ENCODE results near the gene EEIG1.
A peak's percentile ranks its signal among the peaks of the same experiment; 100 is the strongest.

Gene EEIG1

DNA sequence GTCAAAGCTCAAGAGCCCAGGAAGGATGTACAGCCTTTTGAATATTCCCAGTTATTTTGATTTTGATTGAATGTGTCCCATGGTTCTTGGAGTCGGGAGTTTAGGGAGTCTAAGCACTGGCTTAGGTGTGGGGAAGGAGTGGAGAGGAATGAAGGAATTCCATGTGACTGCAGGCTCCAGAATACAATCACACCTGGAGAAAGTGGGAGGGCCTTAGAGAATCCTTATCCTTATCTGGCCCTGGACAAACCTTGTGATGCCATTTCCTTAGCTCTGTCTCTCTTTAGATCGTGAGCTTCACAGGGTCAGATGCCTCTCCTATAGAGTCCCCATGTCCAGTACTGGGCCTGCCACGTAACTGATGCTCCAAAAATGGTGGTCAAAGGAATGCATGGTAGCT is 4.2 kb upstream of the EEIG1 start:
- no peaks in the 10 kb centered on the region for H3K36me3 ChIP-seq
- H3K9me3 ChIP-seq, result no peaks in the 10 kb centered on the region
- no peaks in the 10 kb centered on the region for H3K27me3 ChIP-seq
- H3K4me1 ChIP-seq, result peaks cover 6% of the 10 kb centered on the region
- TF ChIP-seq CTCF (IDR thresholded peaks at IDR 0.05; ENCODE audit: low read depth, low read length), result no peak
- no peak for DNase-seq
- no peak overlapping the region for H3K4me3 ChIP-seq (ENCODE audit: low read depth, low read length)

GRCh38 chr9:127983847-127984289 is 3.1 kb upstream of the EEIG1 start:
- no peaks in the 10 kb centered on the region for H3K36me3 ChIP-seq

DNA sequence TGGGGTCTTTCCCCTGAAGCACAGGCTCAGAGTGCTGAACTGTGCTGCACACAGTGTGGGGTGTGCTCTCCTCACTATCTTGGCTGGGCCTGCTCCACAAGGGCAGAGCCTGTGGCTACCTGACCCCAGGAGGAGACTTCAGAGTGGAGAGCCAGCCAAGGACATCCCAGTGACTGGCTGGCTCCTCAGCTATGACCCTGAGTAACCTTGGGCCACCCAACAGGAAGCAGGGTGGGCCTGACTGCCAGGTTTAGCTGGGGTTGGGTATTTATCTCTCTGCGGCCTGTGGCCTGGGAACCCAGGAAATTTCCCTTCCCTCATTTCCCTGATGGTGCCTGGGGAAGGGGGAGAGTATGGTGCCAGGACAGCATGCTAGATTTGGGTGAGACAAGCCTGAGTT is 2.1 kb upstream of the EEIG1 start:
- peaks cover 9% of the 10 kb centered on the region for H3K4me1 ChIP-seq

More at GRCh38 chr9:127983847-127984289, 3.1 kb upstream of the EEIG1 start:
- peaks cover 6% of the 10 kb centered on the region for H3K4me1 ChIP-seq
- H3K27me3 ChIP-seq, result no peaks in the 10 kb centered on the region
- H3K4me3 ChIP-seq (ENCODE audit: low read depth, low read length), result no peak overlapping the region
- no peaks in the 10 kb centered on the region for H3K9me3 ChIP-seq
- no peak for TF ChIP-seq CTCF (IDR thresholded peaks at IDR 0.05; ENCODE audit: low read depth, low read length)
- no peak for DNase-seq

DNA sequence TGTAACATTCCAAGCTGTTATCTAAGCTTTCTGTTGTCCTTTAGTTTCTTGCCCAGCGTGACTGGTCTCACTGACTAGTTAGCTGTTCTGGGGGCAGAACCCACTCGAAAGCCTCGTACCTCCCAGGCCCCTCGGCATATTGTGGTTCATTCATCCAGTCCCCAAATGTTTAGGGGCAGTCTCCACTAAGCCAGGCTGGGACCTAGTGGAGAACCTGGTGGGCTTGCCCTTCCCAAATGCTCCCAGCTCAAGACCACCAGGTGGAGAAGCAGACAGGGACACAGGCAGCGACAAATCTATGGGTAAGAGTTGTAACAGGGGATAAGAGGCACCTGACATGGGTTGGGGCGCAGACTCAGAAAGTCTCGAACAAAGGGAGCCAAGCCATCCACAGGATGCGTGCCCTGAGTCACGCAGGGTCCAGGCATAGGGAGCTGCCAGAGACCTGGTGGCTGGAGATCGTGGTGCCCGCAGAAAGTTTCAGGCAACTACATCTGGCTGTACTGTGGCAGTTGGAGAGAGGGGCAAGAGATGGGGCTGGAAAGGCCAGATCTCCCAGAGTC is 851 bp upstream of the EEIG1 start:
- H3K4me3 ChIP-seq (ENCODE audit: low read depth, low read length), result peak overlapping the region; percentile 62
- no peaks in the 10 kb centered on the region for H3K9me3 ChIP-seq
- no peak for DNase-seq
- no peaks in the 10 kb centered on the region for H3K36me3 ChIP-seq
- H3K4me1 ChIP-seq, result peaks cover 12% of the 10 kb centered on the region
- H3K27me3 ChIP-seq, result no peaks in the 10 kb centered on the region
- no peak for TF ChIP-seq CTCF (IDR thresholded peaks at IDR 0.05; ENCODE audit: low read depth, low read length)

More for the DNA sequence above, 2.1 kb upstream of the EEIG1 start:
- TF ChIP-seq CTCF (IDR thresholded peaks at IDR 0.05; ENCODE audit: low read depth, low read length), result no peak
- H3K36me3 ChIP-seq, result no peaks in the 10 kb centered on the region
- DNase-seq, result no peak
- H3K4me3 ChIP-seq (ENCODE audit: low read depth, low read length), result no peak overlapping the region
- no peaks in the 10 kb centered on the region for H3K9me3 ChIP-seq
- no peaks in the 10 kb centered on the region for H3K27me3 ChIP-seq

DNA sequence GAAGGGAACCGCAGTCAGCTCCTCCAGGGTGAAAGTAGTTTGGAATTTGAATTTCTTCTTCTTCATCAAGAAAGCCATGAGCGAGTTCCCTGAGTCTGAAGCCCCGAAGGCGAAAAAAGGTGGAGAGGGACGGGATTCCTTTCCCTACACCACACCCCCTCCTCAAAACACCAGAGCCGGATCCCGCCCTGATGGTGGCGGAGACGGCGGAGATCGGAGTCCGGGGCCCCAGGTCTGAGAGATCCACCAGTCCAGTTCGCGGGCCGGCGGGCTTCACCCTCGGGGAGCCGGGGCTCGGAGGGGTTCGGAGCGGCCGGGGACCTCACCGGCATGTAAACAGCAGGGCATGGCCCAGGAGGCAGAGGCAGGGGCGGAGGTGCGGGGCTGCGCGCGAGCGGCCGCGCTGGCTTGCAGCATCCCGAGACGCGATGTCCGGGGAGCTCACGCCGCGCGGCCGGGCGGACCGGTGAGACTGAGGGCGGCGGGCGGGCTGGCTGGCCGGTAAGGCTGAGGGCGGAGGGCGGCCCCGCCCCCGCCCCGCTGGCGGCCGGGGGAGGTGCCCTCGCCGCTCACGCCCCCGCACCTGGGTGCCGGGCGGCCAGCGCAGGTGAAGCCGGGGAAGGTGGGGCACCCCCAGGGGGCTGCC is 606 bp downstream of the EEIG1 start:
- TF ChIP-seq CTCF (IDR thresholded peaks at IDR 0.05; ENCODE audit: low read depth, low read length), result no peak
- peak; percentile 51 for DNase-seq
- peak overlapping the region; percentile 94 for H3K4me3 ChIP-seq (ENCODE audit: low read depth, low read length)
- no peaks in the 10 kb centered on the region for H3K27me3 ChIP-seq
- no peaks in the 10 kb centered on the region for H3K9me3 ChIP-seq
- peaks cover 15% of the 10 kb centered on the region for H3K4me1 ChIP-seq
- H3K36me3 ChIP-seq, result no peaks in the 10 kb centered on the region

DNA sequence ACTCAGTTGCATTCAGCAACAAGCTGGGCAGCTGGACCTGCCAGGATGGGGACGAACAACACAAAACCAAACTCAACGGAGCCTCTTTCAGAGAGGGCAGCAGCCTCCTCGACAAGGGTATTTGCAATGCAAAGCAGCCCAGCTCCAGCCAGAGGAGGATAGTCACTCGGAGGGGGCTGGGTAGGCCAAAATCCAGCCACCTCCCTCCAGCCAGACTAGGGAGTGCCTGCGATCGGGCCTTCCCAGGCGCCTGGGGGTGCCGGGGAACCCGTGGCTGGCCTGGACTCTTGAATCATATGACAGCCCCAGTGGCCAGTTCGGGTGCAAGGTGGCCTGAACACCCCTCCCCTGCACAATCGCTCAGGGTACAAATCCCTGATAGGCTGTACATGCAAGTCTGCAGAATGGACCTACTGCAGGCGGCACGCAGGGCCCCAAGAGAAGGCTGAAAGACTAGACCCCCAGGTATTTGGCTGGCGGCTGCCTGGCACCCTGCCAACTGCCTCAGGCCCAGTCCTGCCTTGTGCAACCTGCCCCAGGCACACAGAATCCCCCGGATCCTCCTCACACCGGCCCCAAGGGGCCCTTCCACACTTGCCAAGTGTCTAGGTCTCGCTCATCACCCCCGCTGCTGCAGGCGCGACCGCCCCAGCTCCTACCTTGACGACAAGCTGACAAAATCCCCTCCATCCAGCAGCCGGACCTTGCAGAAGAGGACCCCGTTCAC is 1.3 kb downstream of the EEIG1 start:
- no peaks in the 10 kb centered on the region for H3K27me3 ChIP-seq
- peak; percentile 58 for DNase-seq
- TF ChIP-seq CTCF (IDR thresholded peaks at IDR 0.05; ENCODE audit: low read depth, low read length), result no peak
- no peaks in the 10 kb centered on the region for H3K36me3 ChIP-seq
- no peaks in the 10 kb centered on the region for H3K9me3 ChIP-seq
- H3K4me3 ChIP-seq (ENCODE audit: low read depth, low read length), result peak overlapping the region; percentile 94
- peaks cover 22% of the 10 kb centered on the region for H3K4me1 ChIP-seq
